K562 (cell line): Measurements from ENCODE around the gene CHST10. TPM values are rescaled to one million over a fixed set of nuclear protein-coding genes. Genes with fewer than 3 reads are reported as not detected.

Source experiments
- ATAC-seq: fragments of 200-7000 bp; cut with Tn5 transposase; 3 replicates; pipeline ENCODE4 v1.9.1; 2020; ENCODE audit warnings: moderate library complexity
- BruUV-seq: library from RNA; stranded (reverse); fragments of 400-500 nt; replicated peaks from 2 replicates; lab custom pipeline; 2021; lab: Mats Ljungman, UMichigan
- CTCF ChIA-PET: fragments of 300-600 bp; formaldehyde crosslinking; extraction: SDS; loops from one replicate; lab custom pipeline; 2021; ENCODE audit warnings: low intra/inter-chr PET ratio; lab: Yijun Ruan, JAX
- POLR2A ChIA-PET: fragments of 300-600, 350-650 bp; sonication (Branson Sonifier 250); formaldehyde crosslinking; extraction: SDS; loops from one replicate; lab custom pipeline; 2021; ENCODE audit warnings: antibody characterized with exemption, inconsistent platforms; lab: Yijun Ruan, JAX
- DNase-seq, 4 experiments: peaks; one replicate each; pipeline versions ENCODE4 v3.0.0 to v3.0.0-alpha.2; 2011 to 2018; ENCODE audit warnings: low spot score in 3 of 4, mixed read lengths in 3 of 4; ENCODE audit errors: extremely low read depth in 1 of 4
- FAIRE-seq: peaks from 2 replicates; lab custom pipeline; 2011; peaks lifted over from hg19 to GRCh38; lab: Jason Lieb, UNC
- H2AFZ ChIP-seq: 2 replicates; pipeline ENCODE4 v1.6.0; 2011; ENCODE audit warnings: low read depth, low read length, control low read depth, inconsistent platforms
- H3K27ac ChIP-seq: fragments of 200-600 bp; 3 replicates; pipeline ENCODE4 v1.8.0; 2011; ENCODE audit warnings: low read depth, mild to moderate bottlenecking, control low read depth, inconsistent platforms, low read length, moderate library complexity, mixed read lengths; ENCODE audit errors: extremely low read depth
- H3K27me3 ChIP-seq, 2 experiments: fragments of 300-600 bp in 1 of 2; 2 replicates in 1 of 2; 3 replicates in 1 of 2; pipeline versions ENCODE4 v1.6.0 to v1.8.0; 2011; ENCODE audit warnings: inconsistent platforms in 2 of 2, low read length in 2 of 2, mild to moderate bottlenecking in 1 of 2, mixed read lengths in 1 of 2, moderate library complexity in 1 of 2; ENCODE audit not compliant: control insufficient read depth in 2 of 2, insufficient read depth in 2 of 2
- H3K36me3 ChIP-seq: fragments of 300-600 bp; 3 replicates; pipeline ENCODE4 v1.8.0; 2011; ENCODE audit warnings: mild to moderate bottlenecking, low read length, inconsistent platforms; ENCODE audit not compliant: control insufficient read depth, insufficient read depth
- H3K4me1 ChIP-seq, 2 experiments: fragments of 200-600 bp in 1 of 2; replicated peaks in 1 of 2; 2 replicates in 1 of 2; 3 replicates in 1 of 2; pipeline versions ENCODE4 v1.5.1 to v1.8.0; 2011; ENCODE audit warnings: inconsistent platforms in 2 of 2, low read length in 2 of 2, mild to moderate bottlenecking in 1 of 2, mixed read lengths in 1 of 2, moderate library complexity in 1 of 2; ENCODE audit not compliant: control insufficient read depth in 2 of 2, insufficient read depth in 2 of 2
- H3K4me2 ChIP-seq: 2 replicates; pipeline ENCODE4 v1.6.1; 2011; ENCODE audit warnings: low read length, control low read depth, inconsistent platforms, mixed read lengths; ENCODE audit not compliant: insufficient read depth
- H3K4me3 ChIP-seq: fragments of 200-600 bp; sonication (generic), shearing (Covaris generic); 2 replicates; pipeline ENCODE4 v1.5.1; 2016; ENCODE audit warnings: control low read depth, inconsistent platforms
- H3K79me2 ChIP-seq: fragments of 200-600 bp; 3 replicates; pipeline ENCODE4 v1.8.0; 2011; ENCODE audit warnings: low read length, inconsistent platforms; ENCODE audit not compliant: control insufficient read depth, insufficient read depth
- H3K9ac ChIP-seq, 2 experiments: 2 replicates each; pipeline versions ENCODE4 v1.6.0 to v1.6.1; 2011; ENCODE audit warnings: low read depth in 2 of 2, low read length in 2 of 2, control low read depth in 1 of 2, inconsistent platforms in 1 of 2, mild to moderate bottlenecking in 1 of 2, mixed read lengths in 1 of 2; ENCODE audit not compliant: insufficient read depth in 1 of 2
- H3K9me1 ChIP-seq: one replicate; pipeline ENCODE4 v1.6.0; 2011; ENCODE audit warnings: inconsistent platforms, mild to moderate bottlenecking, low read length, moderate library complexity; ENCODE audit not compliant: control insufficient read depth, insufficient read depth
- H3K9me3 ChIP-seq: replicated peaks from 2 replicates; pipeline ENCODE4 v1.5.1; 2011; ENCODE audit warnings: low read depth, low read length, inconsistent platforms; ENCODE audit not compliant: control insufficient read depth, insufficient read depth
- H4K20me1 ChIP-seq: replicated peaks from 2 replicates; pipeline ENCODE4 v1.6.1; 2011; ENCODE audit warnings: low read length, inconsistent platforms, mixed read lengths; ENCODE audit not compliant: control insufficient read depth, insufficient read depth
- BCLAF1 ChIP-seq, 2 experiments: fragments of 450-650 bp in 1 of 2; IDR thresholded peaks; 2 replicates each; pipeline ENCODE4 v1.6.1; 2011 to 2017; ENCODE audit warnings: low read depth in 2 of 2, antibody characterized with exemption in 1 of 2, borderline replicate concordance in 1 of 2, low read length in 1 of 2, mild to moderate bottlenecking in 1 of 2, mixed read lengths in 1 of 2; ENCODE audit not compliant: control insufficient read depth in 1 of 2
- CHD7 ChIP-seq: fragments of 200-600 bp; sonication (generic); IDR thresholded peaks from one replicate; pipeline ENCODE4 v1.6.1; 2012; ENCODE audit warnings: mild to moderate bottlenecking, low read depth, low read length, inconsistent platforms
- KDM5B ChIP-seq: fragments of 200-600 bp; sonication (generic); IDR thresholded peaks from 2 replicates; pipeline ENCODE4 v1.6.1; 2012; ENCODE audit warnings: low read depth, mild to moderate bottlenecking, moderate library complexity, low read length, control low read depth, inconsistent platforms; ENCODE audit not compliant: insufficient replicate concordance
- PHB ChIP-seq: fragments of 250-450 bp; sonication (Bioruptor Pico); IDR thresholded peaks from 2 replicates; pipeline ENCODE4 v1.5.0; 2021
- RBM22 ChIP-seq: fragments of 200-400 bp; formaldehyde crosslinking; IDR thresholded peaks from 2 replicates; pipeline ENCODE4 v1.6.1; 2018; ENCODE audit warnings: low read length, low read depth; ENCODE audit not compliant: poor library complexity, severe bottlenecking
- TAF9B ChIP-seq: fragments of 450-650 bp; IDR thresholded peaks from 2 replicates; pipeline ENCODE4 v1.6.1; 2018; ENCODE audit warnings: mild to moderate bottlenecking; ENCODE audit not compliant: partially characterized antibody
- ZNF133 ChIP-seq: fragments of 250-450 bp; sonication (Bioruptor Pico); IDR thresholded peaks from 2 replicates; pipeline ENCODE4 v1.4.0; 2020; ENCODE audit warnings: mild to moderate bottlenecking
- ZNF184 ChIP-seq: sonication (generic); formaldehyde crosslinking; IDR thresholded peaks from 2 replicates; pipeline ENCODE4 v1.5.0; 2020; ENCODE audit warnings: missing genetic modification reagents
- WGBS: fragments of 100-300 bp; shearing (Covaris generic); methylation state at CpG from one replicate; pipeline ENCODE4 v1.1.6; 2016; ENCODE audit warnings: low coverage, mixed read lengths; ENCODE audit not compliant: insufficient coverage; ENCODE audit errors: missing lambda C conversion rate; 5-methylcytosine and 5-hydroxymethylcytosine counted together
- in situ Hi-C: fragments of 300-500 bp; cut with MboI; formaldehyde crosslinking; loops from 4 replicates; pipeline ENCODE4 v1.15.0; 2018; ENCODE audit warnings: inconsistent platforms, mixed read lengths
- intact Hi-C: fragments of 100-400 bp; cut with micrococcal nuclease; formaldehyde crosslinking; loops from 2 replicates; pipeline ENCODE4 v1.14.2; 2022
- polyA plus RNA-seq, 8 experiments: library from polyadenylated mRNA; depleted of rRNA in 4 of 8; stranded (reverse) in 5 of 8; unstranded in 3 of 8; fragments of >200 nt; fragmentation: Nextera tagmentation in 2 of 8; fragmentation: Illumina TruSeq in 1 of 8; extraction: Ambion mirVana in 2 of 8; extraction: Trizol in 1 of 8; gene quantifications; 2 replicates each; pipeline versions ENCODE4 v1.2.1 to v1.2.3, GENCODE V29; 2011 to 2014; ENCODE audit warnings: inconsistent platforms in 1 of 8, missing spikeins in 1 of 8
- total RNA-seq, 7 experiments: library from RNA; depleted of rRNA in 6 of 7; stranded (reverse); fragments of >200 nt in 6 of 7; fragmentation: Illumina TruSeq in 2 of 7; extraction: Trizol in 2 of 7; gene quantifications; 2 replicates each; pipeline versions ENCODE4 v1.2.1 to v1.2.3, GENCODE V29; 2011 to 2021; ENCODE audit warnings: low replicate concordance in 1 of 7

CHST10 gene
- total and polyA plus RNA-seq, 9 of the 15 experiments (the other 6 are each of a cell fraction or from before 2014, with no cell fraction given) = 1.3 to 30.9 (median 19.3) TPM

- no peaks in the 10 kb centered on the region for H3K79me2 ChIP-seq
- 89% methylated on average over 13 of the region's 15 CpGs for WGBS
- peaks cover 42% of the 10 kb centered on the region; the same call in 1 of the 3 replicates for H3K36me3 ChIP-seq
- H4K20me1 ChIP-seq = no peaks in the 10 kb centered on the region; the same call in 1 of the 2 replicates
- no peak for ATAC-seq
- H2AFZ ChIP-seq = no peak overlapping the region
- H3K9me3 ChIP-seq = no peaks in the 10 kb centered on the region
- no TSS peak for BruUV-seq
- H3K27me3 ChIP-seq = no peaks in the 10 kb centered on the region
- POLR2A ChIA-PET = no interaction called here
- in situ Hi-C loops = loop anchor here (25.0 kb wide), 1 partner anchor 831 kb away; no protein-coding TSS in a partner anchor
- no peak overlapping the region for H3K9ac ChIP-seq
- no peak overlapping the region for H3K27ac ChIP-seq
- no peak overlapping the region for H3K4me3 ChIP-seq
- peaks cover 0 to 2% of the 10 kb centered on the region in 2 experiments; a peak in 1 of 5 replicates for H3K4me1 ChIP-seq
- CTCF ChIA-PET = no interaction called here
- intact Hi-C loops = no loop called here
- no peak for DNase-seq
- no peak for FAIRE-seq
- no peak overlapping the region for H3K4me2 ChIP-seq
- no peaks in the 10 kb centered on the region for H3K9me1 ChIP-seq
- TF ChIP-seq ZNF133 (CRISPR knock-in tag) (no peak), CHD7 (no peak), ZNF184 (no peak), RBM22 (no peak), BCLAF1 (IDR thresholded peaks at IDR 0.05; ENCODE audit: borderline replicate concordance in 1 of 2, control insufficient read depth in 1 of 2, low read depth in 2 of 2, low read length in 1 of 2) (no peak), KDM5B (no peak), TAF9B (no peak), PHB (CRISPR knock-in tag) (no peak)
Measured at GRCh38 chr2:100393362-100393761, 24.1 kb downstream of the CHST10 start.
